HG03457 (cell line): ENCODE data around the gene ZNF813.

Experiments used
- ATAC-seq: cut with Tn5 transposase; IDR thresholded peaks from one replicate; pipeline ENCODE4 v1.9.1; 2021; ENCODE audit warnings: moderate number of reproducible peaks; ENCODE audit not compliant: unreplicated experiment

The ZNF813 gene

DNA sequence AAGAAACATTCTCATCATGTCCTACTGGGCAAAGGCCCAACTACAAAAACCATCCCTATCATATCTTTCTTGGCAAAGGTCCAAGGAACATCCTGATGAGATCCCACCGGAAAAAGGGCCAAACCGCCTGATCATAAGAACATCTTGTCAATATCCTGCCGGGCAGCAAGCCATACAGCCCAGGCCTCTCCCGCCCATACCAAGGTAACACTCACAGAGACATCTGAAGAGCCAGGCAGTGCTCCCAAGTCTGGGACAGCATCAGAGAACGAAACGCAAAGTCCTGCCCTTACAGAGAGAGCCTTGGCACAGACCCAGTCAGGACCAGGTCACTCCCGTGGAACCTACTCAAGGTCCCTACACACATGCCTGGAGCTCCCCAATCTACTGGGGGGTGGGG, 51.9 kb downstream of the ZNF813 start:
- no peak for ATAC-seq

DNA sequence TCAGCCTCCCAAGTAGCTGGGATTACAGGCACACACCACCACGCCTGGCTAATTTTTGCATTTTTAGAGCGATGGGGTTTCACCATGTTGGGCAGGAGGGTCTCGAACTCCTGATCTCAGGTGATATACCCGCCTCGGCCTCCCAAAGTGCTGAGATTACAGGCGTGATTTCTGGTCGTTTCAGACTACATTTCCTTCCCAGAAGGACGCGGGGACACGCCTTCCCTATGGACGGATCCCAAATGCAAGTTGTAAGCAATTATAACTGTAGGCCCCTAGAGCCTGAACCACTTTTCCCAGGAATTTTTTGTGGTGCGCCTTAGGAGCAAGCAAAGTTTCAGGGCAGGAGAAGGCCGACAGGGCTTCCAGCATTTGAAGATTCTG, 52.6 kb downstream of the ZNF813 start:
- ATAC-seq, result no peak

DNA sequence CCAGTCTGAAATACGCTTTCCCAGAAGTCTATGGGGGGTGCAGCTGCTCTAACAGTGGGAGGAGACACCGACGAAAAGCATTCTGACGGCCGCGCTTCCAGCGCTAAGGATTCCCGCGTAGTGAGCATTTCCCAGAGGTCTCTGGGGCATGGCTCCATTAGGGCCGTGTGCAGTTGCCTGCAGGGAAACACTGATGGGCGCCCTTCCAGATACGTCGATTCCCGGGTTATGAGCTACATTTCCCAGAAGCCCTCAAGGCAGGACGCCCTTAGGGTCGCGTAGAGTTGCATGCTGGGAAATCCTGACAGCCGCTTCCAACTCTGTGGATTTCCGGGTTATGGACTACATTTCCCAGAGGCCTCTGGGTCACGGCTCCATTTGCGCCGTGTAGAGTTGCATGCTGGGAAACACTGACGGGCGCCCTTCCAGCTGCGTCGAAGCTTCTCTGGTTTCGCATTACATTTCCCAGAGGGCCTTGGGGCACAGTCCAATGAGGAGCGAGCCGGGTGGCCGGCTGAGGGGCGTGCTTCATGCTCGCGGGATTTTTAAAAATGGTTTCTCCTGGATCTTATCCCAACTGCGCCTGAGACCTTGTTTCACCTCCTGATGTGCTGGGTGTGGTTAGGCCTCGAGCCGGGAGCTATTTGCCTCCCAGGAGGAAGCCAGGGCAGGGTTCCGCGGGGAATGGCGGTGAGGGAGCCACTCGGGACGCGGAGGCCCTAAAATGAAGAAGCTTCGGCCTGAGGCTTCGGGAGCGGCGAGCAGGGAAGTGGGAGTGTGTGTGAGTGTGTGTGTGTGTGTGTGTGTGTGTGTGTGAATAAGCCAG, 53.2 kb downstream of the ZNF813 start:
- peak; percentile 94 for ATAC-seq

DNA sequence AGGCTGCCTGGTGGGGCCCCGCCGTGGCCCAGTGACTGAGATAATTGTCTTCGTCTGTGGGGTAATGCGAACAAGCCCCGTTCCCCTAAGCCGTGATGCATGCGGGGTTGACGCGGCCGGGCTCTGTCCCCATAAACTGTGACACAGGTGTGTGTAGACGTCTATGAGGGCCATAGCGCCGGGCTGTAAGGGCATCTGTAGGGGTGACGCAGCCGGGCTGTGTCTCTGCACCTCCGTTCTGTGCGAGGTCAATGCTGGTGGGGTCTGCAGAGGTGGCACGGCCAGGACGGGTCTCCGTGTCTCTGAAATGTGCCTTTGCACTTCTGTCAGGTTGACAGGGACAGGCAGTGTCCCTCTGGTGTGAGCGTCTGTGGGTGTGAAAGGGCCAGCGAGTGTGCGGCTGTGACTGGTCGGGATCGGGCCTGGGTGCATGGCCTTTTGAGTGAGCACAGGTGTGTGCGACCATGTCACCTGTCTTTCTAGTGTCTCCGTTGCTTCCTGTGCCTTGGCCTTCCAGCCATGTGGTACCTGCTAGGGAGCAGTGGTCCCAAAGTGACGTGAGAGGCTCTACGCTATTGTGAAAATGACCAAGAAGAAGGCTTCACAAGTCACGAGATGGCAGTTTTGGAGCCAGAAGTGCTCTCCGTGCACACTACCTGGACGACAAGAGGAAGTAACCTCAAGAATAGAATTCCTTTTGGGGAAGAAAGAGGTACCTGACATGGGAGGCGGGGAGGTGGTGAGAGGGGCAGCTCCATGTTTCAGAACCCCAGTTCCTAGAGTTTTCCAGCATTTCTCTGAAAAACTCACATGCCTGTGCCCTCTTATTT, 54.1 kb downstream of the ZNF813 start:
- ATAC-seq, result no peak

DNA sequence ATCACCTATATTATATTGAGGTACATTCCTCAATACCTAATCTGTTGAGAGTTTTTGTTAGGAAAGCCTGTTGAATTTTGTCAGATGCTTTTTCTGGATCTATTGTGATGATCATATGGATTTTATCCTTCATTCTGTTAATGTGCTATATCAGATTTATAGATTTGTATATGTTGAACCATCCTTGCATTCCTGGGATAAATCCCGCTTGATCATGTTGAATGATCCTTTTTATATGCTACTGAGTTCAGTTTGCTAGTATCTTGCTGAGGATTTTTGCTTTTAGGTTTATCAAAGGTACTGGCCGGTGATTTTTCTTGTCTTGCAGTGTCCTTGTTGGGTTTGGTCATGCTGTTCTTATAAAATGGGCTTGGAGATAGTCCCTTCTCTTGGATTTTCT, 58.4 kb downstream of the ZNF813 start:
- ATAC-seq, result no peak

DNA sequence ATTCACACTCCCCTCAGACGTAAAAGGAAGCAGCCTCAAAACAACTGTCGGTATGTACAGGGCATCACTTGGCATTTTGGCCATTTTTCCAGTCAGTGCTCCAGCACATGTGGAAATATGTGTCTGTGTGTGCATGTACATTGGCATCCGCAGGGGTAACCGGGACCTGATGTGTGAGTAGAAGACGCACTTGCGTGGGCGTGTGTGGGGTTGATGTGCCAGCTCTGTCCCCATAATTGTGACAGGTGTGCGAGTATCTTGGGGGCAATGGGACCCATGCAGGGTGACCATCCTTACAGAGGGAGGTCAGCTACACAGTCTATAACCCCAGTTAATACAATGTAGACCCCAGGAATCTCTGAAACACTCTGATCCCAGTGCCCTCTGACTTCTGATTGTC, 63.1 kb downstream of the ZNF813 start:
- no peak for ATAC-seq

DNA sequence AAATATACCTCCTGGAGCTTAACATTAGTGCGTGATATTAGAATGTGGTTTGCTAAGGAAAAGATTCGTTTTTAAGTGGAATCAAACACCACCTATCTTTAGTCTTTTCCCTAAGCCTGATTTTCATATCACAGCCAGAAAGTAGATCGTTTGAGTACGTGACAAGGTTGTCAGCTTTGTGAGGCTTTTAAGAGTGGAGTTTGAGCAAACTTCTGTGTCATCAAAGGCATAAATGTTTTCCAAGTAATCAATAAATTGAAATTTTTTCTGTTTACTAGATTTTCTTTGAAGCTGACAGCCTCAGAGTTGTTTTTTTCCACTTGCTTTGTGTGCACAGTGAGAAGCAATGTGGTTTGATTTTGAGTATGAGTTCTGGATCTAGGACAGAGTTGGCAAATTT, 63.9 kb downstream of the ZNF813 start:
- ATAC-seq, result no peak

DNA sequence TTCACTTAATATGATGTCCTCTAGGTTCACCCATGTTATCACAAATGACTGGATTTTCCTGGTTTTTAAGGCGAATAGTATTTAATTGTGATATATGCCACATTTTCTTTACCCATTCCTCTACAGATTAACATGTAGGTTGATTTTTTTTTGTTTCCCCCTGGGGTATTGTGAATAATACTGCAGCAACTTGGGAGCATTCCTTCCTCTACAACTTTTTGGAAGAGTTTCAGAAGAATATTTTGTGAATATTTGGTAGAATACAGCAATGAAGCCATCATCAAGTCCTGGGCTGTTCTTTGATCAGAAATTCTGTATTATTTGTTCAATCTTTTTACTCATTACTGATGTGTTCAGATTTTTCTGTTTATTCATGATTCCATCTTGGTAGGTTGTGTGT, 64.8 kb downstream of the ZNF813 start:
- ATAC-seq, result no peak

DNA sequence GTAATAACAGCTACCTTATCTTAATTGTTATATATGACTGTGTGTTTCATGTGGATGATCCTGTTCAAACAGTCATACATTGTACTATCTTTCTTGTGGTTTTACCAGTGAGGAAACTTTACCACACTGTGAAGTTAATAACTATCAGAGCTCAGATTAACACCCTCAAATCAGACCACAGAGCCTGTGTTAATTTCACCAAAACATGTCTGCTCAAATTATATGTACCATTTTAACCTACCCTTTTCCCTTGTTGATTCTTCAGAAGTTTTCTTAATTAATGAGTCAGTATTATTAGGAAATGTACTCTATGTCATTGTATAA, 68.7 kb downstream of the ZNF813 start:
- ATAC-seq, result no peak

DNA sequence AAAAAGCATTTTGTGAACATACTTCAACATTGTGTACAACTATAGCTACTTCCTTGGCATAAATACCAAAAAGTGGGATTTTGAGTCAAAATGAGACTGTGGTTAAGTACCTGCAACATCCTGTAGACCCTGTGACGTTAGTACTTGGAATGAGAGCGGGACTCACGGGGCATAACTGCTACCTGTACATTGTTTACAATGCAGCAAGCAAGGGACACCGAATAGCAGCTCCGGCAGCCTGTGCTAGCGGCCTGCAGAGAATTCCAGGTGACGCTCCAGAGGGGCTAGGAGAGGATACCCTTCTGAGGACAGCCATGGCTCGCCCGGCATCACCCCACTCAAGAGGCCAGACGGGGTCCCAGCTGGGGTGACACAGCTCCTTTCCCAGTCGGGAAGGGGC, 69.6 kb downstream of the ZNF813 start:
- ATAC-seq, result no peak

DNA sequence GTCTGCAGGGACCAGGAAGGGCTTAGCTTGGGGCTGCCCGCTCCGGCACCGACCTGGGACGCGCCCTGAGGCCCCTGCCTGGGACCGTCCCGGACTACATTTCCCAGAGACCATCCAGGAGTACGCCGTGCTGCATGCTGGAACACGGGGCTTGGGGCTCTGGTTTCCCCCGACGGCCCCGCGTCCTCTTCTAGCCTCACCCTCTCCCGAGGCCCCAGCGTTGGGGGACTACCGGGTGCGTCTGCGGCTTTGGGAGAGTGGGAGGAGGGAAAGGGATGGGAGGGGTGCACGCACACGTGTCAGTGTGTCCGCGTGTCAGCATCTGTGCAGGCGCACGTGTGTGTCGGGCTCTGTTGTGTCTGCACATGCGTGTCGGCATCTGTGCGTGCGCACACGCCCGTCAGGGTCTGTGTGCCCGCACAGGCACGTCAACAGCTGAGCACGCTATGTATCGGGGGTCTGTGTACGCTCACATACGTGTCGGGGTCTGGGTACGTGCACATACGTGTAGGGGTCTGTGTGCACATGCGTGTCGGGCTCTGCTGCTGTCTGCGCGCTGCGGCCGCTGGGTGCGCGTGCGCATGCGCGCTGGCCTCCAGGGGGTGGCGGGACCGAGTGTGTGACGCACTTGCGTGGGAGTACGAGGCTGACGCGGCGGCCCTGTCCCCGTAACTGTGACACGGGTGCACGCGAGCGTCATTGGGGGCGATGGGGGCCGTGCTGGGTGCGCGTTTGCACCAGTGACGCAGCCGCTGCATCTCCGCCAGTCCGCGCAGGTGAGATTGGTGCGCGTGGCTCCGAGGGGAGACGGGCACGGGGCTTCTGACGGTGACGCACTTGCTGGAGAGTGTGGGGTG, 70.2 kb downstream of the ZNF813 start, which contains the start of gene ZNF331:
Gene ZNF331, plus strand, starts transcription at position 625 of the 857 bp plus-strand sequence. CDS start 31,232 bp downstream, outside the sequence.
- peak; percentile 52 for ATAC-seq

DNA sequence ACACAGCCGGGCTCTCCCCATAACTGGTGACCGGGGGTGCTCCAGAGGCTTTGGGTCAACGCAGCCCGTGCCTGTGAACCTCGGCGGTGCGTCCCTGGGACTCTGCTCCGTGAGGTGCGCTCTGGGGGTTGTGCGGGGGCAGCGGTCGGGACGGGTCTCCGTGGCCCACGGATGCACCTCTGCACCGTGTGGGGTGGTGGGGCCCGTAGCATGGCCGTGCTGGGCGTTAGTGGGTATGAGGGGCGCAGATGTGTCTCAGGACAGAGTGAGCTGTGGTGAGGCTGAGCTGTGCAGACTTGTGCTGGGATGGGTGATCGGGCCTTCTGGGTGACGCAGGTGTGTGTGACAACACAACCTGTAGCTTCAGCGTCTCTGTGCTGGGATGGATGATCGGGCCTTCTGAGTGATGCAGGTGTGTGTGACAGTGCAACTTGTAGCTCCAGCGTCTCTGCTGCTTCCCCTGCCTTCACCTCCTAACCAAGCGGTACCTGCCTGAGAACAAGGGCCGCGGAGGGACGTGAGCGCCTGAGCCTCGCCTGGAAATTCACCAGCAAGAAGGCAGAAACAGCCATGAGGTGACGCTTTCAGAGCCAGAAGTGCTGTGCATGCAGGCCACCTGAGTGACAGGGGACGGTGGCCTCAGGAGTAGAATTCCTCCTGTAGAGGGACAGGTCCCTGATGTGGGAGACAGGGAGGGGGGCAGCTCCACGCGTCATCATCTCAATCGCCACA, 71.0 kb downstream of the ZNF813 start:
- peak; percentile 2 for ATAC-seq

DNA sequence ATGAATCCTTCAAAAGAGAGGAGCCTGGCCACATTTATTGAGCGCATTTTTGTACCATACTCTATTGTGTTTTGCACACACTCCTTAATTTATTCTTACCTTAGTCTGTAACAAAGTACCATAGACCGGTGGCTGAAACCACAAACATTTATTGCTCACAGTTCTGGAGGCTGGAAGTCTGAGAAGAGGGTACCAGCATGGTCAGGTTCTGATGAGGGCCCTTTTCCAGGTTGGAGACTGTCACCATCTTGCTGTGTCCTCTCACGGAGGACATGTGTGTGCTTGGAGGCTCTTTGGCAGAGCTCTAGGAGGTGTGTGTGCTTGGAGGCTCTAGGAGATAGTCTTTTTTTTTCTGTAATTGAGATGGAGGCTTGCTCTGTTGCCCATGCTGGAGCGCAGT, 72.6 kb downstream of the ZNF813 start:
- no peak for ATAC-seq

DNA sequence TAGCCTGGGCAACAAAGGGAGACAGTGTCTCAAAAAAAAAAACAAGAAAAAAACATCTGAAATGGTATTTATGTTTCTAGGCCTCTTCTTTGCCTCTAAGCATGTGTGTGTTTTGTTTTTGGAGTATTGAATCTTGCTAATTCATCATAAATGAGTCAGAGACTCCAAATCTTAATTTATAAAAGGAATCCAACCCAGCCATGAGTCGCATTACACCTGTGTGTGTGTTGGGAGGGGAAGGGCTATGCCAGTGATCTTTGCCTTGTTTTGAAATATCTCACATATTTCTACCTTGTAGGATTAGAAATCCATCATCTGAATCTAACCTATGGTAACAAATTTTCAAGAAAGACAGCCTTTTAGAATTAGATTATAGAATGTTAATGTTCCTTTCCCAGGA, 74.4 kb downstream of the ZNF813 start:
- no peak for ATAC-seq

DNA sequence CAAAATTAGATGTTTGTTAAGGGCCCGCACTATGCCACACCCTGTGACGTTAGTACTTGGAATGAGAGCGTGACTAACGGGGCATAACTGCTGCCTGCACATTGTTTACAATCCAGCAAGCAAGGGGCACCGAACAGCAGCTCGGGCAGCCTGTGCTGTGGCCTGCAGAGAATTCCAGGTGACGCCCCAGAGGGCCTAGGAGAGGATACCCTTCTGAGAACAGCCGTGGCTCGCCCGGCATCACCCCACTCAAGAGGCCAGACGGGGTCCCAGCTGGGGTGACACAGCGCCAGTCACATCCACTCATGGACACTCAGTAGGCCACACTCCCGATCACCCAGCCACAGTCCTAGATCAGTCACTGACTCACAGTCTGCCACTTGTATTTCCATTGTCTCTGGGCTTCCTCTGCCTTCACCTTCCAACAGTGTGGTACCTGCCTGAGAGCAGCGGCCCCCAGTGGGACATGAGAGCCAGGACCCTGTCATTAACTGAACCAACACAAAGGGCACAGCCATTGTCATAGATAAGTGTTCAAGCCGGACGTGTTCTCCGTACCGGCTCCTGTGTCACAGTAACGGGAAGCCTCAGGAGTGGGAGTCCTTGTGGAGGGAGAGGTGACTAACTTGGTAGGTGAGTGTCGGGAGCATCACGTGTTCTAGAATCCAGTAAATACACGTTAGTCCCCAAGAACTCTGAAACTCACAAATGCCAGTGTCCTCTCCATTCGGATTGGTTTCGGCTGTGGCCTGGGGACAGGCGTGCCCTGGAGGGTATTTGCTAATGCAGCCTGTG, 77.9 kb downstream of the ZNF813 start:
- no peak for ATAC-seq
